ENCODE measurements around the gene PRSS8.
"Not testable (repeated sequence)": the region's sequence is repeated elsewhere in the genome, so short reads cannot be mapped to it uniquely, and the experiment has no call there.

Gene PRSS8

GRCh38 chr16:31144418-31144817 is 8.9 kb upstream of the PRSS8 start:
- not testable (repeated sequence) for DNase-seq (ENCODE audit: low read depth)

GRCh38 chr16:31143694-31144148 is 8.2 kb upstream of the PRSS8 start:
- no peak for DNase-seq (ENCODE audit: low read depth)

GRCh38 chr16:31143011-31143693 is 7.6 kb upstream of the PRSS8 start:
- no peak for DNase-seq (ENCODE audit: low read depth)

GRCh38 chr16:31142109-31143010 is 6.8 kb upstream of the PRSS8 start:
- peak; percentile 94 for DNase-seq (ENCODE audit: low read depth)

- no peak for DNase-seq (ENCODE audit: low read depth)
Measured at GRCh38 chr16:31141489-31142108, 6.1 kb upstream of the PRSS8 start.

GRCh38 chr16:31141071-31141469 is 5.5 kb upstream of the PRSS8 start:
- DNase-seq (ENCODE audit: low read depth), result not testable (repeated sequence)

GRCh38 chr16:31138621-31139578 is 3.4 kb upstream of the PRSS8 start:
- peak; percentile 78 for DNase-seq (ENCODE audit: low read depth)

- DNase-seq (ENCODE audit: low read depth), result not testable (repeated sequence)
Measured at GRCh38 chr16:31136822-31137499, 1.4 kb upstream of the PRSS8 start.

GRCh38 chr16:31136287-31136662 is 748 bp upstream of the PRSS8 start:
- no peak for DNase-seq (ENCODE audit: low read depth)

GRCh38 chr16:31134625-31135534 is 647 bp downstream of the PRSS8 start:
- DNase-seq (ENCODE audit: low read depth), result no peak

- no peak for DNase-seq (ENCODE audit: low read depth)
Measured at GRCh38 chr16:31134091-31134571, 1.4 kb downstream of the PRSS8 start.

GRCh38 chr16:31133046-31133501 is 2.5 kb downstream of the PRSS8 start:
- DNase-seq (ENCODE audit: low read depth), result no peak

GRCh38 chr16:31132303-31132979 is 3.1 kb downstream of the PRSS8 start:
- DNase-seq (ENCODE audit: low read depth), result no peak

GRCh38 chr16:31131841-31132271 is 3.7 kb downstream of the PRSS8 start:
- DNase-seq (ENCODE audit: low read depth), result no peak

GRCh38 chr16:31131416-31131815 is 4.1 kb downstream of the PRSS8 start:
- no peak for DNase-seq (ENCODE audit: low read depth)

- DNase-seq (ENCODE audit: low read depth), result no peak
Measured at GRCh38 chr16:31130899-31131298, 4.6 kb downstream of the PRSS8 start.

GRCh38 chr16:31130336-31130891 is 5.1 kb downstream of the PRSS8 start:
- no peak for DNase-seq (ENCODE audit: low read depth)

- DNase-seq (ENCODE audit: low read depth), result no peak
Measured at GRCh38 chr16:31129568-31130335, 5.8 kb downstream of the PRSS8 start.
